RWPE1 (cell line): ENCODE results near the gene CNDP2.
A peak's percentile ranks its signal among the peaks of the same experiment; 100 is the strongest.
"Not testable (repeated sequence)": the region's sequence is repeated elsewhere in the genome, so short reads cannot be mapped to it uniquely, and the experiment has no call there.

Experiments
- CTCF ChIA-PET: fragments of 350-600 bp; sonication (Branson Sonifier 250); formaldehyde crosslinking; extraction: SDS; loops from one replicate; lab custom pipeline; 2021; lab: Yijun Ruan, JAX
- POLR2A ChIA-PET: fragments of 400-600 bp; formaldehyde crosslinking; extraction: SDS; loops from one replicate; lab custom pipeline; 2020; ENCODE audit warnings: antibody characterized with exemption; ENCODE audit not compliant: low non-redundant PET; lab: Yijun Ruan, JAX
- DNase-seq: peaks from one replicate; pipeline ENCODE4 v3.0.0; 2012; ENCODE audit warnings: low spot score
- H3K27ac ChIP-seq: fragments of 450-650 bp; 2 replicates; pipeline ENCODE4 v1.5.1; 2017
- TF ChIP-seq, protein P1 (sequence below): fragments of 450-650 bp; conservative IDR thresholded peaks from 2 replicates; pipeline ENCODE4 v1.5.1; 2017; ENCODE audit warnings: low read depth, mild to moderate bottlenecking

CNDP2 gene

DNA sequence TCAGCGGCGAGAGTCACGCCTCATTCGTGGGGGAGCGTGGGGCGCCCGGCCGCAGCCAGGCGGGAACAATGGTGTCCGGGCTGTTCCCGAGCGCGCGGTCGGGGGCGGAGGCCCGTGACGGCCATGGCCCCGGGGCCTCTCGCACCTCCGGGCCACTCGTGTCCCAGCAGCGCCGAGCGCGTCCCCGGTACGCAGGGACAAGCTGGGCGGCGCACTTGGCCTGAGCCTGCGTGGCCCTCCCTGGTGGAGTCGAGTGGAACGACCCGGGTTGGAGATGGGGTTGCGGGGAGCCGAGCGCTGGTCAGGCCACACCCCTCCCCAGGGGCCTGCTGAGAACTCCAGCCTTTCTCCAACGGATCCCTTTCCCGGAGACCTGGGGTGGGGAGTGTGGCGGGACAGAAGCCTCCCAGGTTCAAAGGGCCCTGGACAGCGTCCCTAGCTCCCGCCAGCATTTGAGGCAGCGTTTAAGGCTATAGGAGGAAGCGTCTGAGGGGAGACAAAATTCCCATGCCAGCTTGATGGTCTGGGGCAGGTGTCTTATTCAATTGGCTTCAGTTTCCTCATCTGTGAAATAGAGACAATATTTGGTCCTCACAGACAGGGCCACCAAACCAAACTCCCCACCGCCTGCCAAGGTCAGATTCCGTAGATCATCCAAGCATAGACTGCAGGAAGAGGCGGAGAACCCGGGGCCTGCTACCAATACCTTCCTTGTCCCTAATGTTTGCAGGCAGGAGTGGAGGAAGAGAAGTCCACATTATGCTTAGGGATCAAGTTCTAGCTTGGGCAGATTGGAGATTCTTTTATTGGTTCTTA is 553 bp downstream of the CNDP2 start:
- POLR2A ChIA-PET, result no interaction called here

DNA sequence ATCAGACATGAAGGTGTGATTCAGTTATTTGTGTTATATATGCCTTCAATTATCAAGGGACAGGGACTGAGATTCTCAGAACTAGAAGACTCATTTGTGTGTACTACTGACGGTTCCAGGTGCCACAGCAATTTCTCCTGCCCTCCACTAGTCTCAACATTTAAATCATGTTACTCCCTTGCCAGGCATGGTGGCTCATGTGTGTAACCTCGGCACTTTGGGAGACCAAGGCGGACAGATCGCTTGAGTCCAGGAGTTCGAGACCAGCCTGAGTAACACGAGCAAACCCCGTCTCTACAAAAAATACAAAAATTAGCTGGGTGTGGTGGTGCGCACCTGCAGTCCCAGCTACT is 1.1 kb downstream of the CNDP2 start:
- peak overlapping the region; percentile 77 for H3K27ac ChIP-seq
- no peak for DNase-seq
- ChIA-PET POLR2A (no interaction called here), CTCF (no interaction called here)
- TF ChIP-seq, protein P1, sequence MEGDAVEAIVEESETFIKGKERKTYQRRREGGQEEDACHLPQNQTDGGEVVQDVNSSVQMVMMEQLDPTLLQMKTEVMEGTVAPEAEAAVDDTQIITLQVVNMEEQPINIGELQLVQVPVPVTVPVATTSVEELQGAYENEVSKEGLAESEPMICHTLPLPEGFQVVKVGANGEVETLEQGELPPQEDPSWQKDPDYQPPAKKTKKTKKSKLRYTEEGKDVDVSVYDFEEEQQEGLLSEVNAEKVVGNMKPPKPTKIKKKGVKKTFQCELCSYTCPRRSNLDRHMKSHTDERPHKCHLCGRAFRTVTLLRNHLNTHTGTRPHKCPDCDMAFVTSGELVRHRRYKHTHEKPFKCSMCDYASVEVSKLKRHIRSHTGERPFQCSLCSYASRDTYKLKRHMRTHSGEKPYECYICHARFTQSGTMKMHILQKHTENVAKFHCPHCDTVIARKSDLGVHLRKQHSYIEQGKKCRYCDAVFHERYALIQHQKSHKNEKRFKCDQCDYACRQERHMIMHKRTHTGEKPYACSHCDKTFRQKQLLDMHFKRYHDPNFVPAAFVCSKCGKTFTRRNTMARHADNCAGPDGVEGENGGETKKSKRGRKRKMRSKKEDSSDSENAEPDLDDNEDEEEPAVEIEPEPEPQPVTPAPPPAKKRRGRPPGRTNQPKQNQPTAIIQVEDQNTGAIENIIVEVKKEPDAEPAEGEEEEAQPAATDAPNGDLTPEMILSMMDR, result no peak

More for the DNA sequence above, 553 bp downstream of the CNDP2 start:
- TF ChIP-seq, protein P1, result no peak
- peak overlapping the region; percentile 77 for H3K27ac ChIP-seq
- CTCF ChIA-PET, result interaction anchor here (0.6 to 1.8 kb wide), 2 partner anchors 144 to 155 kb away, joined by 4 to 5 read pairs; no protein-coding TSS in a partner anchor
- peak; percentile 58 for DNase-seq

DNA sequence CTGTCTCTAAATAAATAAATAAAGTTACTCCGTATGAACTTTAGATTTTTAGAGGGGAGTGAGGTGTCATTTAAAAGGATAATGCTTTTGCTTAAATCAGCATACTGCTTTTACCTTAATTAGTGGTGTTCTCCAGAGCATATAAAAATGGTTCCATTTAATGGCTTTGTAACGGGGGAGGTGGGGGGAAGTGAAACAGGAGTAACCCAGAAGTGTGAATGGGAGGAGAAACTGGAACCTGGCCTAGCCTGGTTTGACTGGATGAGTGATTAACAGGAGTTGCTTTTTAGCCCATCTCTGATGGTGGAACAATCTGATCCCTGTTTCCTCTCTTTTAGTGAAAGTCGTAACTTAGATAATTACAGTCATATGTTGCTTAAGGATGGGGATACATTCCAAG is 1.6 kb downstream of the CNDP2 start:
- ChIA-PET CTCF (no interaction called here), POLR2A (no interaction called here)
- peak overlapping the region; percentile 77; the same call in 1 of the 2 replicates for H3K27ac ChIP-seq
- TF ChIP-seq, protein P1, result no peak
- DNase-seq, result no peak

DNA sequence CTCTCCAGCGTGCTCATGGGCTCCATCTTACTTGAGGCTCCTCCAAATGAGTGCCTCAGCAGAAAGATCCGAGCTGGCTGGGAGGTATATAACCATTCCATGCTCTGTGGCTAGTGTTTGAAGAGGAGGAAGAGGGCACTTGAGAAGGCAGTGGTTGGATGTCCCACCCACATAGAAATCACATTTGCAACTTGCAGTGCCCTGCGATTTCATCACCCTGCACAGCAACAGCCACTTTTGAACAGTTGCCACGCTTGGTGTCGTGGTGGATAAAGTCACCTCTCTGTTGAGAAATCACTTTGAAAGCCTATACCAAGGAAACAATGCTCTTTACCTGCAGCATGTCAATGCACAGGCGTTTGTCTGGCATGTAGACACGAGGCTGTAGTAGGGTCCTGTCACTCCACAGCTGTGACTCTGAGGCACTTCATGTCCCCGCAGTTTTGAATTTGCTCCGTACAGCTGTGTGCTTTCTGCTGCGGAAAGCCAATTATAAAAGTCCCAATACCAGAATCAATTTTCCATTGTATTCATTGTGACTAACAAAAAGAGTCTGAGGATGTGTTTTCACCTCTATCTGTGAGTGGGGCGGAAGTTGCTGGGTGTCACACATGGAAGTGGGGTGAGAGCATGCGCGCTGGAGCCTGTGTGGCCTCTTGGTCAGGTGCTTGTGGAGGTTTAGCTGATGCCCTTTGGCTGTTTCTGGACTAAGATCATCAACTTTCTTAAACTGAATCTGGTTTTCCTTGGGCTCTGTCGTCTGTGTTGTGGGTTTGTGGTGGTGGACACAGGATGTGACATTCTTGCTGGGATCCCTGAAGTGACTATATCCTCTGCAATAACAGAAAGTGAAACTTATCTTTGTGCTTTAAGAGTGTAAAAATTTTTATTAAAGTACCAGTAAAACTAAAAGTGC is 2.8 kb downstream of the CNDP2 start:
- ChIA-PET POLR2A (no interaction called here), CTCF (no interaction called here)
- TF ChIP-seq, protein P1, result no peak
- no peak for DNase-seq
- H3K27ac ChIP-seq, result peak overlapping the region; percentile 71

DNA sequence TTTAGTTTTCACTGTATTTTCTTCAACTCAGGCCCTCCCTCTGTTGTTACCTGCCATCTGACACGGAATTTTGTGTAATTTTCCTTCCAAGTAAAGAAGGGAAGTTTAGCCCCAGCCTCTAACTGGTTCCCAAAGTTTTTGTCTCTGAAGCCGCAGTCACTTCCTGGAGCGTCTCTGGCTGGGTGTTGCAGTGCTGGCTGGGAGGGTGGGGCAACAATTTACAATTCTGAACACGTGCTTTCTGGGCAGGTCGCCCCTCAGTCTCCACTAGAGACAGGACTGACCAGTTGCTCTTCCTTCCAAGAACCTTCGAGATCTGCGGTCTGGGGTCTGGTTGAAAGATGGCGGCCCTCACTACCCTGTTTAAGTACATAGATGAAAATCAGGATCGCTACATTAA is 3.5 kb downstream of the CNDP2 start:
- peak; percentile 53 for DNase-seq
- peak overlapping the region; percentile 71 for H3K27ac ChIP-seq
- TF ChIP-seq, protein P1, result no peak
- POLR2A ChIA-PET, result no interaction called here
- CTCF ChIA-PET, result no interaction called here

DNA sequence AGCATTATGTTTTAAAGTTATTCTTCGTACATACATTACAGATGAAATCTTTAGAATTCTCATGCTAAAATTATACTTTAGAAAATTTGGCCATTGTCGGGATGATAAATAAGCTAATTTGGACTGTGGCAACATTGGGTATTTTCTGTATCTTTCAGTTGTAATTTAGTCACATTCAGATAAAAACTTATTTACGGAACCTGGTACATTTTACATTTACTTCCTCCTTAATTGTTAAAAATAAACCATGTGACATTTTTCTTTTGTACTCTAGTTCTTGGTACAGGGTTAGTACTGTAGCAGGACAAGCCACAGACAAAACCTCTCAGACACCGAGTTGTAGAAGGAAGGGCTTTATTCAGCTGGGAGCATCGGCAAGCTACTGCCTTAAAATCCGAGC is 4.2 kb downstream of the CNDP2 start:
- no peak for DNase-seq
- peak overlapping the region; percentile 81 for H3K27ac ChIP-seq
- ChIA-PET POLR2A (no interaction called here), CTCF (no interaction called here)
- TF ChIP-seq, protein P1, result no peak

DNA sequence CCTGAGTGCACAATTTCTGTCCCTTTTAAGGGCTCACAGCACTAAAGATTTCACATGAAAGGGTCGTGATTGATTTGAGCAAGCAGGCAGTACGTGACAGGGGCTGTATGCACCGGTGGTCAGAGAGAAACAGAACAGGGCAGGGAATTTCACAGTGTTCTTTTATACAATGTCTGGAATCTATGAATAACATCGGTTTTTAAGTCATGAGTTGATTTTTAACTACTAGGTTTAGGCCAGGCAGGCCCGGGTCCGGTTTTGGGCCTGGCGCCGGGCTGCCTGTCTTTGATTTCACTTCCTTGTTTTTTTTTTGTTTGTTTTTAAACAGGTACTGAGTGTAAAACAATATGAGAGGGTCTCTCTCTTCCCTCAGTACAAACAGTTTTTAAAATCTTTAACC is 4.6 kb downstream of the CNDP2 start:
- CTCF ChIA-PET, POLR2A ChIA-PET, DNase-seq: not testable (repeated sequence)
- H3K27ac ChIP-seq, result peak overlapping the region; percentile 81
